K562 (cell line): ENCODE results near the gene PPP2R2D. TPM values are rescaled to one million over a fixed set of nuclear protein-coding genes. Genes with fewer than 3 reads are reported as not detected.

Source experiments
- ATAC-seq: fragments of 200-7000 bp; cut with Tn5 transposase; 3 replicates; pipeline ENCODE4 v1.9.1; 2020; ENCODE audit warnings: moderate library complexity
- BruUV-seq: library from RNA; stranded (reverse); fragments of 400-500 nt; replicated peaks from 2 replicates; lab custom pipeline; 2021; lab: Mats Ljungman, UMichigan
- CTCF ChIA-PET: fragments of 300-600 bp; formaldehyde crosslinking; extraction: SDS; loops from one replicate; lab custom pipeline; 2021; ENCODE audit warnings: low intra/inter-chr PET ratio; lab: Yijun Ruan, JAX
- POLR2A ChIA-PET: fragments of 300-600, 350-650 bp; sonication (Branson Sonifier 250); formaldehyde crosslinking; extraction: SDS; loops from one replicate; lab custom pipeline; 2021; ENCODE audit warnings: antibody characterized with exemption, inconsistent platforms; lab: Yijun Ruan, JAX
- DNase-seq, 4 experiments: peaks; one replicate each; pipeline versions ENCODE4 v3.0.0 to v3.0.0-alpha.2; 2011 to 2018; ENCODE audit warnings: low spot score in 3 of 4, mixed read lengths in 3 of 4; ENCODE audit errors: extremely low read depth in 1 of 4
- FAIRE-seq: peaks from 2 replicates; lab custom pipeline; 2011; peaks lifted over from hg19 to GRCh38; lab: Jason Lieb, UNC
- H2AFZ ChIP-seq: 2 replicates; pipeline ENCODE4 v1.6.0; 2011; ENCODE audit warnings: low read depth, low read length, control low read depth, inconsistent platforms
- H3K27ac ChIP-seq: fragments of 200-600 bp; 3 replicates; pipeline ENCODE4 v1.8.0; 2011; ENCODE audit warnings: low read depth, mild to moderate bottlenecking, control low read depth, inconsistent platforms, low read length, moderate library complexity, mixed read lengths; ENCODE audit errors: extremely low read depth
- H3K27me3 ChIP-seq, 2 experiments: fragments of 300-600 bp in 1 of 2; 2 replicates in 1 of 2; 3 replicates in 1 of 2; pipeline versions ENCODE4 v1.6.0 to v1.8.0; 2011; ENCODE audit warnings: inconsistent platforms in 2 of 2, low read length in 2 of 2, mild to moderate bottlenecking in 1 of 2, mixed read lengths in 1 of 2, moderate library complexity in 1 of 2; ENCODE audit not compliant: control insufficient read depth in 2 of 2, insufficient read depth in 2 of 2
- H3K36me3 ChIP-seq: fragments of 300-600 bp; 3 replicates; pipeline ENCODE4 v1.8.0; 2011; ENCODE audit warnings: mild to moderate bottlenecking, low read length, inconsistent platforms; ENCODE audit not compliant: control insufficient read depth, insufficient read depth
- H3K4me1 ChIP-seq, 2 experiments: fragments of 200-600 bp in 1 of 2; replicated peaks in 1 of 2; 2 replicates in 1 of 2; 3 replicates in 1 of 2; pipeline versions ENCODE4 v1.5.1 to v1.8.0; 2011; ENCODE audit warnings: inconsistent platforms in 2 of 2, low read length in 2 of 2, mild to moderate bottlenecking in 1 of 2, mixed read lengths in 1 of 2, moderate library complexity in 1 of 2; ENCODE audit not compliant: control insufficient read depth in 2 of 2, insufficient read depth in 2 of 2
- H3K4me2 ChIP-seq: 2 replicates; pipeline ENCODE4 v1.6.1; 2011; ENCODE audit warnings: low read length, control low read depth, inconsistent platforms, mixed read lengths; ENCODE audit not compliant: insufficient read depth
- H3K4me3 ChIP-seq: fragments of 200-600 bp; sonication (generic), shearing (Covaris generic); 2 replicates; pipeline ENCODE4 v1.5.1; 2016; ENCODE audit warnings: control low read depth, inconsistent platforms
- H3K79me2 ChIP-seq: fragments of 200-600 bp; 3 replicates; pipeline ENCODE4 v1.8.0; 2011; ENCODE audit warnings: low read length, inconsistent platforms; ENCODE audit not compliant: control insufficient read depth, insufficient read depth
- H3K9ac ChIP-seq, 2 experiments: 2 replicates each; pipeline versions ENCODE4 v1.6.0 to v1.6.1; 2011; ENCODE audit warnings: low read depth in 2 of 2, low read length in 2 of 2, control low read depth in 1 of 2, inconsistent platforms in 1 of 2, mild to moderate bottlenecking in 1 of 2, mixed read lengths in 1 of 2; ENCODE audit not compliant: insufficient read depth in 1 of 2
- H3K9me1 ChIP-seq: one replicate; pipeline ENCODE4 v1.6.0; 2011; ENCODE audit warnings: inconsistent platforms, mild to moderate bottlenecking, low read length, moderate library complexity; ENCODE audit not compliant: control insufficient read depth, insufficient read depth
- H3K9me3 ChIP-seq: replicated peaks from 2 replicates; pipeline ENCODE4 v1.5.1; 2011; ENCODE audit warnings: low read depth, low read length, inconsistent platforms; ENCODE audit not compliant: control insufficient read depth, insufficient read depth
- H4K20me1 ChIP-seq: replicated peaks from 2 replicates; pipeline ENCODE4 v1.6.1; 2011; ENCODE audit warnings: low read length, inconsistent platforms, mixed read lengths; ENCODE audit not compliant: control insufficient read depth, insufficient read depth
- BCLAF1 ChIP-seq, 2 experiments: fragments of 450-650 bp in 1 of 2; IDR thresholded peaks; 2 replicates each; pipeline ENCODE4 v1.6.1; 2011 to 2017; ENCODE audit warnings: low read depth in 2 of 2, antibody characterized with exemption in 1 of 2, borderline replicate concordance in 1 of 2, low read length in 1 of 2, mild to moderate bottlenecking in 1 of 2, mixed read lengths in 1 of 2; ENCODE audit not compliant: control insufficient read depth in 1 of 2
- E2F3 ChIP-seq: fragments of 250-450 bp; sonication (Bioruptor Pico); IDR thresholded peaks from 2 replicates; pipeline ENCODE4 v1.4.0; 2020; ENCODE audit warnings: mild to moderate bottlenecking
- GMEB1 ChIP-seq: fragments of 250-450 bp; sonication (Bioruptor Pico); IDR thresholded peaks from 2 replicates; pipeline ENCODE4 v1.4.0; 2020; ENCODE audit warnings: mild to moderate bottlenecking
- SNRNP70 ChIP-seq: fragments of 200-400 bp; formaldehyde crosslinking; optimal IDR thresholded peaks from 2 replicates; pipeline ENCODE3; 2017; ENCODE audit warnings: low read depth, low read length
- ZBTB5 ChIP-seq: fragments of 450-650 bp; IDR thresholded peaks from 2 replicates; pipeline ENCODE4 v1.6.1; 2017; ENCODE audit warnings: antibody characterized with exemption
- ZKSCAN8 ChIP-seq: fragments of 200-800 bp; sonication (Bioruptor generic); IDR thresholded peaks from 2 replicates; pipeline ENCODE4 v1.6.1; 2016; ENCODE audit warnings: missing genetic modification characterization, missing compliant biosample characterization
- WGBS: fragments of 100-300 bp; shearing (Covaris generic); methylation state at CpG from one replicate; pipeline ENCODE4 v1.1.6; 2016; ENCODE audit warnings: low coverage, mixed read lengths; ENCODE audit not compliant: insufficient coverage; ENCODE audit errors: missing lambda C conversion rate; 5-methylcytosine and 5-hydroxymethylcytosine counted together
- in situ Hi-C: fragments of 300-500 bp; cut with MboI; formaldehyde crosslinking; loops from 4 replicates; pipeline ENCODE4 v1.15.0; 2018; ENCODE audit warnings: inconsistent platforms, mixed read lengths
- intact Hi-C: fragments of 100-400 bp; cut with micrococcal nuclease; formaldehyde crosslinking; loops from 2 replicates; pipeline ENCODE4 v1.14.2; 2022
- polyA plus RNA-seq, 8 experiments: library from polyadenylated mRNA; depleted of rRNA in 4 of 8; stranded (reverse) in 5 of 8; unstranded in 3 of 8; fragments of >200 nt; fragmentation: Nextera tagmentation in 2 of 8; fragmentation: Illumina TruSeq in 1 of 8; extraction: Ambion mirVana in 2 of 8; extraction: Trizol in 1 of 8; gene quantifications; 2 replicates each; pipeline versions ENCODE4 v1.2.1 to v1.2.3, GENCODE V29; 2011 to 2014; ENCODE audit warnings: inconsistent platforms in 1 of 8, missing spikeins in 1 of 8
- total RNA-seq, 7 experiments: library from RNA; depleted of rRNA in 6 of 7; stranded (reverse); fragments of >200 nt in 6 of 7; fragmentation: Illumina TruSeq in 2 of 7; extraction: Trizol in 2 of 7; gene quantifications; 2 replicates each; pipeline versions ENCODE4 v1.2.1 to v1.2.3, GENCODE V29; 2011 to 2021; ENCODE audit warnings: low replicate concordance in 1 of 7

The PPP2R2D gene
- total and polyA plus RNA-seq, 9 of the 15 experiments (the other 6 are each of a cell fraction or from before 2014, with no cell fraction given) = 1.9 to 37.0 (median 26.8) TPM

- ChIA-PET CTCF (no interaction called here), POLR2A (interaction anchor here (1.2 kb wide), 1 partner anchor 10 kb away, joined by 5 read pairs; no protein-coding TSS in a partner anchor)
- H3K4me2 ChIP-seq = no peak overlapping the region
- TF ChIP-seq E2F3 = no peak
- TF ChIP-seq SNRNP70 = no peak
- TF ChIP-seq ZKSCAN8 (CRISPR knock-in tag) = no peak
- TF ChIP-seq BCLAF1 (IDR thresholded peaks at IDR 0.05; ENCODE audit: borderline replicate concordance in 1 of 2, control insufficient read depth in 1 of 2, low read depth in 2 of 2, low read length in 1 of 2) = no peak
- no peak for TF ChIP-seq ZBTB5
- TF ChIP-seq GMEB1 (CRISPR knock-in tag) = no peak
- no TSS peak for BruUV-seq
- peaks cover 0 to 5% of the 10 kb centered on the region in 2 experiments; a peak in 3 of 5 replicates for H3K4me1 ChIP-seq
- H3K27ac ChIP-seq = no peak overlapping the region
- no peak overlapping the region for H3K4me3 ChIP-seq
- no peaks in the 10 kb centered on the region for H3K79me2 ChIP-seq
- in situ Hi-C loops = no loop called here
- no peaks in the 10 kb centered on the region for H3K9me1 ChIP-seq
- intact Hi-C loops = no loop called here
- no peak overlapping the region for H3K9ac ChIP-seq
- DNase-seq = no peak
- H3K36me3 ChIP-seq = no peaks in the 10 kb centered on the region
- 85% methylated on average over 4 of the region's 4 CpGs for WGBS
- no peaks in the 10 kb centered on the region for H4K20me1 ChIP-seq
- no peak overlapping the region for H2AFZ ChIP-seq
- no peak for FAIRE-seq
- H3K9me3 ChIP-seq = peaks cover 2% of the 10 kb centered on the region; the same call in 1 of the 2 replicates
- H3K27me3 ChIP-seq = no peaks in the 10 kb centered on the region
- no peak for ATAC-seq
Measured at GRCh38 chr10:132006966-132007365, 106.2 kb downstream of the PPP2R2D start.
